GM12874 (cell line): ENCODE data around the gene TXNRD2.

Experiments
- CTCF ChIP-seq: IDR thresholded peaks from 2 replicates; pipeline ENCODE4 v1.5.1; 2011; ENCODE audit warnings: low read depth, mild to moderate bottlenecking, control low read depth, low read length, moderate library complexity; ENCODE audit not compliant: insufficient read depth

Gene TXNRD2

DNA sequence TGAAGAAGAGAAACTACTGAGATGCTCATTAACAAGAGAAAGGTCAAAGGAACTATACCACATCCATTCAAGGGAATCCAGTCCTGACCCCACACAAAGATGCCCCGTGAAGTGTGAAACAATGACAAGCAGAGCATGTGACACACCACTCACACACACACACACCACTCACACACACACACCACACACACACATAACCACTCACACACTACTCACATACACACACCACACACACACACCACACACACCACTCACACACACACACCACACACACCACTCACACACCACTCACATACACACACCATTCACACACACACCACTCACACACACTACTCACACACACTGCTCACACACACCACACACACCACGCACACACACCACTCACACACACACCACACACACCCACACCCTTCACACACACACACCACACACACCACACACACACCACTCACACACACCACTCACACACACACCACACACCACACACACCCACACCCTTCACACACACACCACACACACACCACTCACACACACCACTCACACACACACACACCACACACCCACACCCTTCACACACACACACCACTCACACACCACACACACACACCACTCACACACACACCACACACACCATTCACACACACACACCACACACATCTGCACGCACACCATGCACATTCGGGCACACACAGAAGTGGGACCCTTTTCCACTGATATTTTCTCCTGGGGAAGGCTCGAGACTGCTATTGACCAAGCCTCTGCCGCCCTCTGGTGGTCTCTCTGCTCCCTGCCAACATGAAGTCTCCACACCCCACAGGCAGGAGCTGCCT is 32.1 kb downstream of the TXNRD2 start:
- peak; percentile 94 for TF ChIP-seq CTCF

GRCh38 chr22:19905347-19906276 is 36.0 kb downstream of the TXNRD2 start:
- TF ChIP-seq CTCF: no peak

GRCh38 chr22:19904935-19905334 is 36.7 kb downstream of the TXNRD2 start:
- TF ChIP-seq CTCF: no peak

GRCh38 chr22:19904174-19904856 is 37.3 kb downstream of the TXNRD2 start:
- no peak for TF ChIP-seq CTCF

- no peak for TF ChIP-seq CTCF
These were observed 38.1 kb downstream of the TXNRD2 start for GRCh38 chr22:19903513-19903912.

- TF ChIP-seq CTCF: no peak
These were observed 38.6 kb downstream of the TXNRD2 start for GRCh38 chr22:19903031-19903430.

GRCh38 chr22:19902245-19902715 is 39.3 kb downstream of the TXNRD2 start:
- TF ChIP-seq CTCF: no peak
